Measurements from ENCODE around the gene SMYD3.

GRCh38 chr1:245978915-245979314, 528.2 kb downstream of the SMYD3 start:
- TF ChIP-seq MAX (IDR thresholded peaks at IDR 0.05; ENCODE audit: insufficient read depth, insufficient read length) (no peak), CTCF (IDR thresholded peaks at IDR 0.05; ENCODE audit: extremely low read depth in 1 of 2, insufficient read depth in 1 of 2, low read depth in 1 of 2, low read length in 2 of 2) (no peak), EZH2 (IDR thresholded peaks at IDR 0.05; ENCODE audit: borderline replicate concordance, low read depth, low read length, severe bottlenecking) (no peak), POLR2A (IDR thresholded peaks at IDR 0.05; ENCODE audit: low read depth, low read length) (no peak), MYC (IDR thresholded peaks at IDR 0.05; ENCODE audit: low read depth, low read length) (no peak), POLR2AphosphoS5 (IDR thresholded peaks at IDR 0.05; ENCODE audit: insufficient read depth, low read depth, low read length) (no peak), JUN (IDR thresholded peaks at IDR 0.05; ENCODE audit: borderline replicate concordance, insufficient read depth, insufficient read length, low read depth) (no peak), GATA2 (IDR thresholded peaks at IDR 0.05; ENCODE audit: insufficient read depth, insufficient read length, low read depth, low read length) (no peak)
